IPS-18a (cell line): ENCODE data around the gene NRG4.
"Not testable (repeated sequence)": the region's sequence is repeated elsewhere in the genome, so short reads cannot be mapped to it uniquely, and the experiment has no call there.

ENCODE experiments used
- H3K27ac ChIP-seq: one replicate; pipeline ENCODE4 v1.5.1; 2013; ENCODE audit warnings: low read length
- H3K27me3 ChIP-seq: one replicate; pipeline ENCODE4 v1.6.1; 2013; ENCODE audit warnings: mild to moderate bottlenecking, low read length; ENCODE audit not compliant: control insufficient read depth, insufficient read depth
- H3K36me3 ChIP-seq: one replicate; pipeline ENCODE4 v1.6.1; 2013; ENCODE audit warnings: low read depth, low read length; ENCODE audit not compliant: control insufficient read depth
- H3K4me1 ChIP-seq: one replicate; pipeline ENCODE4 v1.6.1; 2013; ENCODE audit warnings: low read depth, low read length; ENCODE audit not compliant: control insufficient read depth
- H3K4me3 ChIP-seq: one replicate; pipeline ENCODE4 v1.5.1; 2013; ENCODE audit warnings: low read length
- H3K9ac ChIP-seq: one replicate; pipeline ENCODE4 v1.6.1; 2013; ENCODE audit warnings: mild to moderate bottlenecking, low read length, moderate library complexity
- H3K9me3 ChIP-seq: one replicate; pipeline ENCODE4 v1.6.1; 2013; ENCODE audit warnings: low read depth, low read length; ENCODE audit not compliant: control insufficient read depth

Gene NRG4

DNA sequence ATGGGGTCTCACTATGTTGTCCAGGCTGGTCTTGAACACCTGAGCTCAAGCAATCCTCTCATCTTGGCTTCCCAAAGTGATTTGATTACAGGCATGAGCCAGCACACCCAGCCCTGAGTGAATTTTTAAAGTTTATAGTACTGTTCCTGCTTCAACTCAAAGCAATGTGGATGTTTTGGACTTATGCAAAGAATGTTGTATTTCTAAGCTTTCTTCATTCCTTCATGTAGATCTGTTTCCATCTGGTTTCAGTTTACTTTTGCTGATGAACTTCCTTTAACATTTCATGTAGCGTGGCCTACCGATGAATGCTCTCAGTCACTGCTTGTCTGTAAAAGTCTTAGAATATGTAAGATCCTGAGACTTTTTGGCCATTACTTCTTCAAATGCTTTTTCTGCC lies 23.2 kb downstream of the NRG4 start:
- no peaks in the 10 kb centered on the region for H3K36me3 ChIP-seq
- H3K27ac ChIP-seq = no peak overlapping the region
- no peaks in the 10 kb centered on the region for H3K9me3 ChIP-seq
- no peaks in the 10 kb centered on the region for H3K4me1 ChIP-seq
- no peak overlapping the region for H3K4me3 ChIP-seq
- no peaks in the 10 kb centered on the region for H3K27me3 ChIP-seq
- no peak overlapping the region for H3K9ac ChIP-seq

DNA sequence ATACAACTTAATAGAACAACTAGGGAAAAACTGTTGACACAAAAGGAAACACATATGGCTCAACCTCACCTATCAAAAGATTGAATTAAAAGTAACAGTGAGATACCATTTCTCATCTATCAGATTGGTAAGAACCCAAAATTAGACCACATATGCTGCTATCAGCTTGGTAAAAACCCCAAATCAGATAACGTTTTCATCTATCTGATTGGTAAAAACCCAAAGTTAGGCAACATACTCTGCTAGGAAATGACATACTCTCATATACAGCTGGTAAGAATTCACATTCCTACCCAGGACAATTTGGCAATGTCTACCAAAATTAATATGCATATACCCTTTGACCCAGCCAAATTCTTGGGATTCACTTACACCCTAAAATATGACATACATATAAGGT lies 26.3 kb downstream of the NRG4 start:
- no peak overlapping the region for H3K27ac ChIP-seq
- H3K9ac ChIP-seq = no peak overlapping the region
- H3K36me3 ChIP-seq = no peaks in the 10 kb centered on the region
- H3K27me3 ChIP-seq = no peaks in the 10 kb centered on the region
- no peaks in the 10 kb centered on the region for H3K4me1 ChIP-seq
- H3K4me3 ChIP-seq = no peak overlapping the region
- no peaks in the 10 kb centered on the region for H3K9me3 ChIP-seq

DNA sequence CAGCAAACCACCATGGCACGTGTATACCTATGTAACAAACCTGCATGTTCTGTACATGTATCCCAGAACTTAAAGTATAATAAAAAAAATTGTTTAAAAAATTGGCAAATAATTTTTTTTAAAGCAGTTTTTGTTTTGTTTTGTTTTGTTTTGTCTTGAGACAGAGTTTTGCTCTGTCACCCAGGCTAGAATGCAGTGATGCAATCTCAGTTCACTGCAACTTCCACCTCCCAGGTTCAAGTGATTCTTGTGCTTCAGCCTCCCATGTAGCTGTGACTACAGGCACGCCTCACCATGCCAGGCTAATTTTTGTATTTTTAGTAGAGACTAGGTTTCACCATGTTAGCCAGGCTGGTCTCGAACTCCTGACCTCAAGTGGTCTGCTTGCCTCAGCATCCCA lies 27.5 kb downstream of the NRG4 start:
- not testable (repeated sequence) for H3K9me3 ChIP-seq, H3K4me1 ChIP-seq, H3K36me3 ChIP-seq, H3K27me3 ChIP-seq, H3K9ac ChIP-seq, H3K4me3 ChIP-seq, H3K27ac ChIP-seq

DNA sequence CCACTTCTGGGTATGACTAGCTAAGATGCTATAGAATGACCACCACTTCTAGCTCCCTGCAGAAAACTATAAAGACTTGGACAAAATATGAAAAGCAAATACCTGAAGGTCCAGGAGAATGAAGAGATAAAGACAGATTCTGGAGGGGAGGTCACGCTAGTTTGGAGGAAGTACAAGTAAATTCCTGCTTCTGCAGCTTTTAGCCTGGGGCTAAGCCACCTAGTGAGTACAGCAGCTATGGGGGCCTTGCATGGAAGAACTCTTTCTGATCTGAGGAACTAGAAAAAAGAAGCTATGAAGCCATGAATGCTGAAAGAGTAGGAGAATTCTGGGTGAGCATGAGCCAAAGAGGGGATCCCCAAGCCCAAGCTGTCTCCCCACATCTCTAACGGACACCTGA lies 29.8 kb downstream of the NRG4 start:
- H3K27me3 ChIP-seq = no peaks in the 10 kb centered on the region
- no peaks in the 10 kb centered on the region for H3K9me3 ChIP-seq
- H3K4me1 ChIP-seq = no peaks in the 10 kb centered on the region
- H3K9ac ChIP-seq = no peak overlapping the region
- no peaks in the 10 kb centered on the region for H3K36me3 ChIP-seq
- no peak overlapping the region for H3K27ac ChIP-seq
- H3K4me3 ChIP-seq = no peak overlapping the region

DNA sequence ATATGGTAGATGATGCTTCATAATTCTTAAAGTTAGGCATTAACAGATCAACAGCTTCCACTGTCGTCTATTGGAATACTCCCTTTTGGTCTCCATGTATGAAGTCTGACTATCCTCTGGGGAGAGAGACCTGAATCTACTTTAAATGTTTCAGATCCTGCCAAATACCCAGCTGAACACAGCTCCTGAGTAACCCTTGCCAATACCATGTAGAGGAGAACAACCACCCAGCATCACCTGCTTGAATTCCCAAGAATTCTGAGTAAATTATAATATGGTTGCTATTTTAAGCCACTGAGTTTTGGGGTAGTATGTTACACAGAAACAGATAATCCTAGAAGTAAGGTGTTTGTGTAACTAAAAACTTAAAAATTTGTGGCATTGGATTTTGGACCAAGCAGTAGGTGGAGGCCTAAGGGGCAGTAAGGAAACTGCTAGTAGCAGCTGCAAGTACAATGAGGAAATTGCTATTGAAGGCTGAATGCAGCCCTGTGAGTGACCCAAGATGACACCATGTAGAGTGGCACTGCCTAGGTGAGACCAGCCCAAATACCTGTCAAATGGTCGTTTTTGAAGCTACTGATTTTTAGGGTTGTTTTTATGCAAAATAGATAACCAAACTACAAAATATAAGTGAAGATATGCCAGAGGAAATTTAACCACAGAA lies 30.9 kb downstream of the NRG4 start:
- Histone ChIP-seq H3K4me3 (no peak overlapping the region), H3K9me3 (no peaks in the 10 kb centered on the region)

DNA sequence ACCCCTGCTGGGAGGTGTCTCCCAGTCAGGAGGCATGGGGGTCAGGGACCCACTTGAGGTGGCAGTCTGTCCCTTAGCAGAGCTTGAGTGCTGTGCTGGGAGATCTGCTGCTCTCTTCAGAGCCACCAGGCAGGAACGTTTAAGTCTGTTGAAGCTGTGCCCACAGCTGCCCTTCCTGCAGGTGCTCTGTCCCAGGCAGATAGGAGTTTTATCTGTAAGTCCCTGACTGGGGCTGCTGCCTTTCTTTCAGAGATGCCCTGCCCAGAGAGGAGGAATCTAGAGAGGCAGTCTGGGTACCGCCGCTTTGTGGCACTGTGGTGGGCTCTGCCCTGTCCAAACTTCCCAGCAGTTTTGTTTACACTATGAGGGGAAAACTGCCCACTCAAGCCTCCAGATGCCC lies 35.5 kb downstream of the NRG4 start:
- H3K27ac ChIP-seq, H3K27me3 ChIP-seq, H3K9ac ChIP-seq, H3K4me1 ChIP-seq, H3K9me3 ChIP-seq, H3K36me3 ChIP-seq, H3K4me3 ChIP-seq: not testable (repeated sequence)

More for the DNA sequence above, 30.9 kb downstream of the NRG4 start:
- no peaks in the 10 kb centered on the region for H3K36me3 ChIP-seq
- no peaks in the 10 kb centered on the region for H3K27me3 ChIP-seq
- no peak overlapping the region for H3K9ac ChIP-seq
- no peaks in the 10 kb centered on the region for H3K4me1 ChIP-seq
- H3K27ac ChIP-seq = no peak overlapping the region

DNA sequence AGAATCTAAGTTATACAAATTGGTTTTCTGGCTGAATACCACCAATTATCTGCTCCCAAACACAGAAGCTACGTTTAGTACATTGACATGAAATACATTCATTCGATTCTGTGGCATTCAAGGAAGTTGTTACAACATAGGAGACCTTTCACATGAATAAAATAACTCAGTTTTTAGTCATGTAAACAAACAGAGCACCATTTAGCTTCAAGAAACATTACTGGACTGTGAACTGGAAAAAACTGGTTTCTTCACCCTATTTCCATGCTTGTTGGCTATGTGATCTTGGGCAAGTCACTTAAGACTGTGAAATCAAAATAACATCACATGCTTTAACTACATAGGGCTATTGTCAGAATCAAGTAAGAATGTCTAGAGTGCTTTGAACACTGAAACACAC lies 46.2 kb downstream of the NRG4 start:
- no peaks in the 10 kb centered on the region for H3K9me3 ChIP-seq
- no peak overlapping the region for H3K4me3 ChIP-seq
- peaks cover 4% of the 10 kb centered on the region for H3K4me1 ChIP-seq
- H3K36me3 ChIP-seq = no peaks in the 10 kb centered on the region
- H3K27me3 ChIP-seq = no peaks in the 10 kb centered on the region
- H3K27ac ChIP-seq = no peak overlapping the region
- H3K9ac ChIP-seq = no peak overlapping the region

DNA sequence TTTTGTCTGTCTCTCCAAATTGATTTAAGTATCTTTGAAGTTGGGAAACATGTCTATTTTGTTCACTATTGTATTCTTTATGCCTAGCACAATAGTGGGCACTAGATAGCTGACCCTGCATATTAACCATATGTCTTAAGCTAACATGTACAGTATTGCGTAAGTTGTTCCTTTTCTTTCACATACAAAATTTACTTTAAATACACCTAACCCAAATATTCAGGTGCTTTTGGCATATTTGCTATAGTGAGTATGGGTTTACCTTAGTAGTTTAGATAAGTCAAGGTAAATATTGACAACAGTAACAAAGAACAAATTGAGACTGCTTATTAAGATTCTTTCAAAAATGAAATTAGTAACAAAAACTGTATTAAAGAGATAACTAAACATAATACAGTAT lies 50.9 kb downstream of the NRG4 start:
- Histone ChIP-seq H3K27me3 (no peaks in the 10 kb centered on the region), H3K36me3 (no peaks in the 10 kb centered on the region), H3K4me3 (no peak overlapping the region), H3K27ac (no peak overlapping the region), H3K9me3 (no peaks in the 10 kb centered on the region), H3K9ac (no peak overlapping the region), H3K4me1 (peaks cover 4% of the 10 kb centered on the region)

DNA sequence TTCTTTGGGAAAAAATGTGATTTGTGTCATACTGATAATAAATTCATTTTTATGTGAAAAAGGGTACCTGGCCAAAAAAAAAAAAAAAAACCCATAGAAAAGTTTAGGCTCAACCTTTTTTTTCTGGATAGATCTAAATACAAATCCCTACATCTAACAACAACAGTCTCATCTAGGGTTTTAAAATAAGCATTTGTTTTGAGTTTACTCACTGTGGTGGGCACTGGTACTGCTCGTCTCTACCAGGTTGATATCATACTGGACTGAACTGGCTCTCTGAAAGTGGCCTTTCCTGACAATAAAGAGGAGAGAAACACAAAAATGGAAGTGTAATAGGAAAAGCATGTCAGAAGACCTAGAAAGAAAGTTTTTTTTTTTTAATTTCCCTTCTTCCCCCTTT lies 56.5 kb downstream of the NRG4 start:
- H3K27me3 ChIP-seq = no peaks in the 10 kb centered on the region

DNA sequence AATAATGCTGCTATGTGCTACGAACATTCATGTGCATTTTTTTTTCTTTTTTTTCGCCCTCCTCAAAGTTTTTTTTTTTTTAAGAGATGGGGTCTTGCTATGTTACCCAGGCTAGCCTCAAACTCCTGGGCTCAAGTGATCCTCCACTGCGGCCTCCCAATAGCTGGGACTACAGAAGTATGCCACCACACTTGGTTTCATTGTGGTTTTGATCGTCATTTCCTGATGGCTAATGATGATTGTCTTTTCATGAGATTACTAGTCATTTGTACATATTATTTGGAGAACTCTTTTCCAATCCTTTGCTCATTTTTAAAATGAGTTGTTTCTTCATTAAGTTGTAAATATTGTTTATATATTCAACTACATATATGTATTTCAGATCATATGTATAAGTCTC lies 59.7 kb downstream of the NRG4 start:
- Histone ChIP-seq H3K27ac (no peak overlapping the region), H3K4me1 (no peaks in the 10 kb centered on the region), H3K4me3 (no peak overlapping the region), H3K36me3 (no peaks in the 10 kb centered on the region), H3K9ac (no peak overlapping the region), H3K27me3 (no peaks in the 10 kb centered on the region), H3K9me3 (no peaks in the 10 kb centered on the region)

More for the DNA sequence above, 56.5 kb downstream of the NRG4 start:
- Histone ChIP-seq H3K4me3 (no peak overlapping the region), H3K27ac (no peak overlapping the region), H3K9ac (no peak overlapping the region), H3K9me3 (no peaks in the 10 kb centered on the region), H3K4me1 (no peaks in the 10 kb centered on the region), H3K36me3 (no peaks in the 10 kb centered on the region)

DNA sequence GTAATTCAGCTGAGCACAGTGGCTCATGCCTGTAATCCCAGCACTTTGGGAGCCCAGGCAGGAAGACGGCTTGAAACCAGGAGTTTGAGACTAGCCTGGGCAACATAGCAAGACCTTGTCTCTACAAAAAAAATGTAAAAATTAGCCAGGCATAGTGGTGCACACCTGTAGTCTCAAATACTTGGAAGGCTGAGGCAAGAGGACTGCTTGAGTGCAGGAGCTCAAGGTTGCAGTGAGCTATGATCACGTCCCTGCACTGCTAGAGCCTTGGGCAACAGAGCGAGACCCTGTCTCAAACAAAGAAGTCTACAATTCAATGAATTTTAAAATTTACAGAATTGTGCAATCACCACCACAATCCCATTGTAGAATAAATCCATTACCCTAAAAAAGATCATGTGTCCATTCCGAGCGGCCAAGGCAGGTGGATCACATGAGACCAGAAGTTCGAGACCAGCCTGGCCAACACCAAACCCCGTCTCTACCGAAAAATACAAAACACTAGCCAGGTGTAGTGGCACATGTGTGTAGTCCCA lies 63.4 kb downstream of the NRG4 start:
- Histone ChIP-seq H3K9ac (no peak overlapping the region), H3K27ac (no peak overlapping the region), H3K36me3 (no peaks in the 10 kb centered on the region), H3K4me3 (no peak overlapping the region), H3K4me1 (no peaks in the 10 kb centered on the region), H3K9me3 (no peaks in the 10 kb centered on the region), H3K27me3 (no peaks in the 10 kb centered on the region)

DNA sequence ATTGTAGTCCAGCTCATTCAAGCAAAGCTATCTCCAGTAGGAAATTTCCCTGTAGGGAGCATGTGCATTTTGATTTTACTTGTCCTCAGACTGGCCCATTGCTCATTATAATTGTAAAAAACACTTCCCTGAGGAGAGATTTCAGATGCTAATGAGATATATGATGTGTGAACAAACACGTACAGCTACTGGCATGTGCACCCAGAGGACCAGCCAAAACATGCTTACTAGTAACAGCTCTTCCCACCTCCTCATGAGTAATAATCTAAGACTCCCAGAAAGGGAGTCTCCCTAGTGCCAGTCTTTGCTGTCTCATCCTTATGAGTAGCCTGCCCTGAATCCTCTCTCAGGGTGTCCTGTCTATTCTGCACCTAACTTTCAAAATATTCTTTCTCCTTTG lies 65.1 kb downstream of the NRG4 start:
- Histone ChIP-seq H3K36me3 (no peaks in the 10 kb centered on the region), H3K9me3 (no peaks in the 10 kb centered on the region), H3K4me1 (no peaks in the 10 kb centered on the region), H3K27me3 (no peaks in the 10 kb centered on the region), H3K9ac (no peak overlapping the region), H3K4me3 (no peak overlapping the region), H3K27ac (no peak overlapping the region)
